MCF 10A (cell line): ENCODE measurements around the gene HOXB8. TPM values are rescaled to one million over a fixed set of nuclear protein-coding genes. Genes with fewer than 3 reads are reported as not detected.

Experiments used
- BruUV-seq: library from RNA; stranded (reverse); fragments of 400-500 nt; replicated peaks from 2 replicates; lab custom pipeline; 2021; lab: Mats Ljungman, UMichigan
- CTCF ChIA-PET: fragments of 300-600 bp; sonication (Branson Sonifier 250); formaldehyde crosslinking; extraction: SDS; loops from one replicate; lab custom pipeline; 2021; ENCODE audit warnings: antibody characterized with exemption, inconsistent platforms; lab: Yijun Ruan, JAX
- POLR2A ChIA-PET: fragments of 300-600, 350-650 bp; sonication (Branson Sonifier 250); formaldehyde crosslinking; extraction: SDS; loops from one replicate; lab custom pipeline; 2020; ENCODE audit warnings: antibody characterized with exemption, inconsistent platforms; lab: Yijun Ruan, JAX
- DNase-seq: peaks from one replicate; pipeline ENCODE4 v3.0.0-alpha.2; 2018; ENCODE audit not compliant: unreplicated experiment
- H3K27ac Mint-ChIP-seq: one replicate; pipeline ENCODE4 v1.8.0; 2022; ENCODE audit warnings: mild to moderate bottlenecking, low read depth, mixed read lengths; ENCODE audit not compliant: unreplicated experiment
- H3K27me3 Mint-ChIP-seq: one replicate; pipeline ENCODE4 v1.8.0; 2022; ENCODE audit warnings: mixed read lengths; ENCODE audit not compliant: insufficient read depth, unreplicated experiment
- H3K36me3 Mint-ChIP-seq: one replicate; pipeline ENCODE4 v1.8.0; 2022; ENCODE audit warnings: mild to moderate bottlenecking, moderate library complexity, mixed read lengths; ENCODE audit not compliant: insufficient read depth, unreplicated experiment
- H3K4me1 Mint-ChIP-seq: one replicate; pipeline ENCODE4 v1.8.0; 2022; ENCODE audit warnings: mixed read lengths; ENCODE audit not compliant: insufficient read depth, unreplicated experiment
- H3K4me3 Mint-ChIP-seq: one replicate; pipeline ENCODE4 v1.8.0; 2022; ENCODE audit warnings: mild to moderate bottlenecking, moderate library complexity, mixed read lengths; ENCODE audit not compliant: unreplicated experiment
- H3K9me3 Mint-ChIP-seq: one replicate; pipeline ENCODE4 v1.8.0; 2022; ENCODE audit warnings: mixed read lengths; ENCODE audit not compliant: unreplicated experiment
- CTCF ChIP-seq: fragments of 200-600 bp; IDR thresholded peaks from one replicate; pipeline ENCODE4 v1.8.0; 2022; ENCODE audit warnings: antibody characterized with exemption, mild to moderate bottlenecking; ENCODE audit not compliant: unreplicated experiment
- intact Hi-C: fragments of 100-400 bp; cut with micrococcal nuclease; formaldehyde crosslinking; loops from 2 replicates; pipeline ENCODE4 v1.14.1; 2022
- total RNA-seq: library from RNA; stranded (reverse); gene quantifications from 2 replicates; pipeline ENCODE4 v1.2.3, GENCODE V29; 2022

HOXB8 gene
- total RNA-seq, 1 experiment from 2014 or later = not detected

GRCh38 chr17:48591255-48592056 lies 23.6 kb downstream of the HOXB8 start:
- H3K27me3 Mint-ChIP-seq = peaks cover 17% of the 10 kb centered on the region
- intact Hi-C loops = no loop called here
- H3K4me1 Mint-ChIP-seq = no peaks in the 10 kb centered on the region
- H3K9me3 Mint-ChIP-seq = no peaks in the 10 kb centered on the region
- no TSS peak for BruUV-seq
- no peak overlapping the region for H3K27ac Mint-ChIP-seq
- no peaks in the 10 kb centered on the region for H3K36me3 Mint-ChIP-seq
- TF ChIP-seq CTCF = no peak
- H3K4me3 Mint-ChIP-seq = no peak overlapping the region
- DNase-seq = no peak
- ChIA-PET POLR2A (interaction anchor here (0.7 kb wide), 1 partner anchor 405 kb away, joined by 3 read pairs; no protein-coding TSS in a partner anchor), CTCF (interaction anchor here (0.5 to 2.0 kb wide), 5 partner anchors 98 to 634 kb away, joined by 3 to 14 read pairs (median 3); no protein-coding TSS in a partner anchor)

- intact Hi-C loops = no loop called here
- peaks cover 25% of the 10 kb centered on the region for H3K27me3 Mint-ChIP-seq
- DNase-seq = no peak
- no peaks in the 10 kb centered on the region for H3K36me3 Mint-ChIP-seq
- ChIA-PET POLR2A (no interaction called here), CTCF (interaction anchor here (0.6 to 1.6 kb wide), 5 partner anchors 97 to 635 kb away, joined by 3 to 9 read pairs (median 3); no protein-coding TSS in a partner anchor)
- no peaks in the 10 kb centered on the region for H3K9me3 Mint-ChIP-seq
- no peak overlapping the region for H3K4me3 Mint-ChIP-seq
- no peak overlapping the region for H3K27ac Mint-ChIP-seq
- H3K4me1 Mint-ChIP-seq = peaks cover 4% of the 10 kb centered on the region
- BruUV-seq = no TSS peak
- TF ChIP-seq CTCF = no peak
Measured at GRCh38 chr17:48590607-48591161, 24.4 kb downstream of the HOXB8 start.

- ChIA-PET CTCF (interaction anchor here (0.8 to 1.6 kb wide), 5 partner anchors 98 to 282 kb away, joined by 3 to 9 read pairs (median 5); no protein-coding TSS in a partner anchor), POLR2A (no interaction called here)
- BruUV-seq = no TSS peak
- no peak for TF ChIP-seq CTCF
- intact Hi-C loops = no loop called here
- H3K4me1 Mint-ChIP-seq = peaks cover 11% of the 10 kb centered on the region
- no peak within 1 kb of the TSS for H3K4me3 Mint-ChIP-seq
- DNase-seq = no peak
- peaks cover 28% of the 10 kb centered on the region for H3K27me3 Mint-ChIP-seq
- H3K36me3 Mint-ChIP-seq = no peaks in the 10 kb centered on the region
- no peaks in the 10 kb centered on the region for H3K9me3 Mint-ChIP-seq
- no peak within 1 kb of the TSS for H3K27ac Mint-ChIP-seq
Measured at GRCh38 chr17:48589831-48590606, 25.1 kb downstream of the HOXB8 start, which contains the start of gene HOXB3. Gene HOXB3 (minus strand): TSS chr17:48590241. CDS start chr17:48552474, 37,767 bp downstream.
